GM19240 (cell line): ENCODE measurements around the gene GATAD2A.
"Not testable (repeated sequence)": the region's sequence is repeated elsewhere in the genome, so short reads cannot be mapped to it uniquely, and the experiment has no call there.

Experiments used
- DNase-seq: peaks from one replicate; pipeline ENCODE4 v3.0.0; 2011; ENCODE audit warnings: low spot score; ENCODE audit not compliant: insufficient read length

GATAD2A gene

DNA sequence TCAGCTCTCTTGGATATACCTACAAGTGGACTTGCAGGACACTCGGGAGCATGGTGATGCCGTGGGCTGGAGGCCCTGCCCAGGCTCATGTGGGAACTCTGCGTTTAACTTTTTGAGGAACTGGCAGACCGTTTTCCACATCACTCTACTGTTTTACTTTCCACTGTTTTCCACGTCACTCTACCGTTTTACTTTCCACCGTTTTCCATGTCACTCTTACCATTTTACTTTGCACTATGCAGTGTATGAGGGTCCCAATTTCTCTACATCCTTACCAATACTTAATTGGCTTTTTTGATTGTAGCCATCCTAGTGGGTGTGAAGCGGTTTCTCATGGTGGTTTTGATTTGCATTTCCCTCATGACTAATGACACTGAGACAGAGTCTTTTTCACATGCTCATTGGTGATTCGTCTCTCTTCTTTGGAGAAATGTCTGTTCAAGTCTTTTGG is 40.5 kb downstream of the GATAD2A start:
- DNase-seq: no peak

DNA sequence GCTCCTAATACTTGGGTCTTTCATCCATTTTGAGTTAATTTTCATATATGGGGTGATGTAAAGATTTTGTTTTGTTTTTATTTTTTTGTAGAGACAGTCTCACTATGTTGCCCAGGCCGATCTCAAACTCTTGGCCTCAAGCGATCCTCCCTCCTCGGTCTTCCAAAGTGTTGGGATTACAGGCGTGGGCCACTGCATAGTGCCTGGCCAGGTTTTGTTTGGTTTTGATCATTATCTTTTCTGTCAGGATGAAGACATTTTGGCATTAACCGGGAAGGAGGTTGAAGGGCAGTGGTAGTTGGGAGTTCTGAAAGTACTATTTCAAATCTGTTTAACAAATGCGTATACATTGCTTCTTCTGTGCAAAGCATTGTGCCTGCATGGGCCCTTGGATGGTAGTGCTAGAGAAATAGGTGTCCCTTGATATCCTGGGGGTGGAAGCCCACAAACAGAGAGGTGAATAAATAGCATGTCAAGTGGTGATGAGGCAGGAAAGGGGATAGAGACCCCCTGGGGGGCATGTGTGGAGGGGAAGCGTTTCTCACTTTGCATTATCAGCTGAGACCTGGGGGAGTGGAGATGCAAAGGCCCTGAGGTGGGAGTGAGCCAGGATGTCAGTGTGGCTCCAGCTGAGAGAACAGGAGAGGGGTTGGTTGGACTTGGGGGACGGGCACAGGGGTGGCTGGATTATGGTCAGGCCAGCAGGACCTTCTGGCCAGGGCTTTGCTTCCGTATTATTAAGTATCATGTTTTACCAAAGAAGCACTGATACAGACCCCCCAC is 41.4 kb downstream of the GATAD2A start:
- DNase-seq: no peak

- DNase-seq: no peak
These were observed 42.2 kb downstream of the GATAD2A start for GRCh38 chr19:19447536-19448237.

- no peak for DNase-seq
These were observed 42.7 kb downstream of the GATAD2A start for GRCh38 chr19:19448238-19448544.

GRCh38 chr19:19451429-19452242 is 46.2 kb downstream of the GATAD2A start:
- no peak for DNase-seq

DNA sequence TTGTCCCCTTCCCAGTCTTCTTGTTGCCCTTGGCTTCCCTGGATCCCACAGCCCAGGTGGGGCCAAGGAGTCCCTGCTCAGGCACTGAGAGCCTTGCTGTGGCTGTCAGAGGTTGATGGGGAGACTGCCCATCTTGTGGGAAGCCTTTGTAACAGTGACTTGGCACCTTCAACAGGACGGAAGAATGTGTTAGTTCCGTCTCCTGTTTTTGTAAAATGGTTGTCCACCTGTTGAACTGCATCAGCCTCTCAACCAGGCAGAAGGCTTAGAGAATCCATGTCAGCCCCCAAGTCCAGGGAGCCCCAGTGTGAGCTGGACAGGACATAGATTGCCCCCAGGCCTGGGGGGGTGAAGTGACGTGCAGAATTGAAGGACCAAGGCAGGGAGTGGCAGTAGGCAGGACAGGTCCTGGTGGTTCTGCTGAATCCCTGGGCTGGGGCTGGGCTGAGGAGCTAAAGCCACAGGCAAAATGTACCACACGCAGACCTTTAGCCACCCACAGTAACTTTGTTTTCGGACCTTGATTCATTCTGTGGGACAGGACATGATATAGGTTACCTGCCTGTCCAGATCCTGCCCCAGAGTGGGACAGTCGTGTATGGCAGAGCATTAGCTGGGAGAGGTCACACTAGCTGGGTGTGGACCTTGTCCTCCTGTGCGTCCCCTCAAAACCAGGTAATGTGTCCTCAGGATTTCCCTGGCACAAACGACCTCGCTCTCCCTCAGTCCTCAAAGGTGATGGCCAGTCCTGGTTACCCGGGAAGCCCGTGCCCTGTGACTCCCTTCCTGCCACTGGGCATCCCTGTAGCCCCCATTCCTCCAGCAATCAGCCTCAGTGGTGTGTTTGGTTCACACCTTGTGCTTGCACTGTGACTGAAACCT is 47.0 kb downstream of the GATAD2A start:
- DNase-seq: no peak

DNA sequence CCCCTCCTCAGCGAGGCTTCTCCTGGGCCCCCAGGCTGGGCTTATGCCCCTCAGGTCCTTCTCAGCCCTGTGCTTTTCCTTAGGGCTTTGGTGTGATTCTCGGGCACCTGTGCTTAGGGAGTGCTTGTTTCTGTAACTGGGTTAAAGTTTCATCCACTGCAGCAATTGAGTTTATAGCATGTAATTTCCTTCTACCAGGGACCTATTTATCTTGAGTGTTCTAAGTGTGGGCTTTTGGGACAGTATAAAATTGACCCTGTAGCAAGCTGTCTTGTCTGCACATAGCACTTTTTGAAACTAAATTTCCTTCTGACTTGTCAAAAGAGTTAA is 47.6 kb downstream of the GATAD2A start:
- no peak for DNase-seq

DNA sequence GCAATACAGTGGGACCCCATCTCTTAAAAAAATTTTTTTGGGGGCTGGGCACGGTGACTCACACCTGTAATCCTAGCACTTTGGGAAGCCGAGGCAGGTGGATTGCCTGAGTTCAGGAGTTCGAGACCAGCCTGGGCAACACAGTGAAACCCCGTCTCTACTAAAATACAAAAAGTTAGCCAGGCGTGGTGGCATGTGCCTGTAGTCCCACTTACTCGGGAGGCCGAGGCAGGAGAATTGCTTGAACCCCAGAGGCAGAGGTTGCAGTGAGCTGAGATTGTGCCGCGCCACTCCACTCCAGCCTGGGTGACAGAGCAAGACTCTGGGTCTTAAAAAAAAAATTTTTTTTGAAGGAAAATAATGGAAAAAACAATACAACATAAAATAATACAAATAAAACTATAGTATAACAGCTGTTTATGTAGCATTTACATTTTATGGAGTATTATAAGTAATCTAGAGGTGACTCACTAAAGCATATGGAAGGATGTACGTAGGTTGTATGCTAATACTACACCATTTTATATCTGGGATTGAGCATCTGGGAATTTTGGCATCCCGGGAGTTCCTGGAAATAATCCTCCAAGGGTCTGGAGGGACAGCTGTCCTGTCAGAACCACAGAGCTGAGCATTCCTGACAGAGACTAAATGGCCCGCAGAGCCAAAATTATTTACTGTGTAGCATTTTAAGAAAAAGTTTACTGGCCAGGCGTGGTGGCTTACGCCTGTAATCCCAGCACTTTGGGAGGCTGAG is 49.9 kb downstream of the GATAD2A start:
- not testable (repeated sequence) for DNase-seq

DNA sequence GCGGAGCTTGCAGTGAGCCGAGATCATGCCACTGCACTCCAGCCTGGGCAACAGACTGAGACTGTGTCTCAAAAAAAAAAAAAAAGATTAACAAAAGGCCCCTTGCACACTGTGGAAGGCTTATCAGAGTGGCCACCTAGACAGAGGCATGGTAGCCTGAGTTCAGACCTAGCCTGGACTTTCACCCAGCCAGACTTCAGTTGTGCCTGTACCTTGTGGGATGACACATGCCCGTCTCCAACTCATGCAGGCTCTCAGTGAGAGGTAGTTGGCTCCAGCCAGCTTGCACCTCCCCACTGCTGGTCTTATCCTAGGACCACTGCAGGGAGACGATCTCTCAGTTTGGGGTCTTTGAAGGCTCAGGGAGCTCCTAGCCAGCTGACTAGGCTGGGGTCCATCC is 52.2 kb downstream of the GATAD2A start:
- DNase-seq: no peak

DNA sequence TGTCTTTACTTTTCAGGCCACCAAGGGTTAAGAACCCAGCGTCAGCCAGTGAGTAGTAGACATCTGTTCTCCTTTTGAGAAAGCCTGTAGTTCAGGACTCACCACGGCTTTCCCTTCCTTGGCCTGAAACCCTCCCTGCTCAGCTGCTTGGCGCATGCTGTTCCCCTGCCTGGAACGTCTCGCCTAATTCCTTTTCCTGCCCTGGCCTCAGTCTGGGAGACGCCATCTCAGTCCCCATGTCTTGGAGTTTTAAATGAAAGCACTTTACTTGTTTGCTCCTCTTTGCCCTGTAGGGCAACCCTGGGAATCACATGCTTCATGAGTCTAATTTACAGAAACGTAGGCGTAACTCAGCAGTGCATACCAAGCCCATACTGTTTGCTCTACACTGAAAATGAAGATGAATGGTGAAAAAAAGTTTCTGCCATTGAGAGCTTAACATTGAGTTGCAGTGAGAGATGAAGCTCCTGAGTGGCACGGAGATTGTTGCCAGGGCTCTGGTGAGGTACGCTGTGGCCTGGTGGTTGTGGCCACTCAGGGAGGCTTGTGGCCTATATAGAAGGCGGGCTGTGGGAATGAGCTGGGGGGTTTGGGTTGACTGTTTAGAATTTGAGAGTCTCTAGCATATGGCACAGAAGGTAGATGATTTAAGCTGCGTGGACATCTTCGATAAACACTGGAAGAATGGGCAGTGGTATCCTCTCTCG is 52.8 kb downstream of the GATAD2A start:
- DNase-seq: no peak

DNA sequence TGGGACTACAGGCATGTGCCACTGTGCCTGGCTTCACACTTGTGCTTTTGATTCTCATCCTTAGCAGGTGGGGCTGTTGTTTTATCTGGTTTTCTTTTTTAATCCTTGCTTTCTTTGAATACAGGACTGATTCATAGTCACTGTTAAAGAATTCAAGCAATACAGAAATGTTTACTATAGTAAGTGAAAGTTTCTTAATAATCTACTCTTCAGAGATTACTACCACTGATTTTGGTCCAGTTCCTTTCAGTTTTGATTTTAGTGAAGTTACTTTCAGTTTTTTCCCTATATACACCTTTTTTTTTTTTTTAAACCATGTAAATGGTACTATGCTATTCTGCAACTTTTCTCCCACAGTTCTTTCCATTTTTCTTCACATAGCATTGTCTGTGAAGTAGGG is 53.6 kb downstream of the GATAD2A start:
- DNase-seq: no peak

DNA sequence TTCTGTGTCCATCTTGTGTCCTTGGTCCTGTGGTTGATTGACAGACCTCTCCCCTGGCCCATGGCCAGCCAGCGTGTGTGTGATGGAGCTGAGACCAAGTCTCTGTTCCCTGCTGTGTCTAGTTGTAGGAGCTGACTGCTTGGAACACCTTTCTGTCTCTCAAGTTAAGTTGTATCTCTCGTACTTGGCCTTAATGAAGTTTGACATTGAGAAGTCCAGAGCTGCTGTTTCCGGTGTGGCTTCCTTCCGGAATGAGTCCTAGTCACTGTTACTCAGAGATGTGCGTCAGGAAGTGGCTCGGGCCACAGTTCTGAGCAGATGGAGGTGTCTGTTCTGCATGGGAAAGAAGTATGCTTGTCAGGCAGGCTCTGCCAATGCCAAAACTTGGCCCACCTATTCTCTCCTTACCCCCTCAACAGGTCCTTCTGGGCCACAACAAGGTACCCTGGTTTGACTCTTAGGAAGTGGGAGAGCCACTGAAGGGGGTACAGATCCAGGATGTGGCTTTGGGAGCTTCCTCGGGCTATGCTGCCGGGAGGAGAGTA is 54.3 kb downstream of the GATAD2A start:
- no peak for DNase-seq

- no peak for DNase-seq
These were observed 54.8 kb downstream of the GATAD2A start for GRCh38 chr19:19460258-19460731.

GRCh38 chr19:19460761-19461265 is 55.3 kb downstream of the GATAD2A start:
- DNase-seq: no peak

DNA sequence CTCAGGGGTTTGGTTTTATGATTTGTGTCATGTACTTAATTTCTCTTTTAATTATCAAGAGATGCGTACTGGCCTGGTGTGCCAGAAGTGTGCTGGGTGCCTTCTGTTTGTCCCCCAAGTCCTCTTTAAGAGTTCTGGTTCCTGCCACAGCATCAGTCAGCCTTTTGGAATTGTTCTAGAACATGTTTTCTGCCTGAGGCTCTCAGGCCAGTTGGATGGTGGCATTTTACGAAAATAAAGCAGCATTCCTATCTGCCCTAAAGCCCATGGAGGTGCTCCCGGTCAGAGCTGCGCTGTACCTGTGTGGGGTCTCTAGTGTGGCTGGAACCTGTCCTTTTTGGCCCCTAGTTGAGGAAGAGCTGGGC is 55.8 kb downstream of the GATAD2A start:
- DNase-seq: no peak

DNA sequence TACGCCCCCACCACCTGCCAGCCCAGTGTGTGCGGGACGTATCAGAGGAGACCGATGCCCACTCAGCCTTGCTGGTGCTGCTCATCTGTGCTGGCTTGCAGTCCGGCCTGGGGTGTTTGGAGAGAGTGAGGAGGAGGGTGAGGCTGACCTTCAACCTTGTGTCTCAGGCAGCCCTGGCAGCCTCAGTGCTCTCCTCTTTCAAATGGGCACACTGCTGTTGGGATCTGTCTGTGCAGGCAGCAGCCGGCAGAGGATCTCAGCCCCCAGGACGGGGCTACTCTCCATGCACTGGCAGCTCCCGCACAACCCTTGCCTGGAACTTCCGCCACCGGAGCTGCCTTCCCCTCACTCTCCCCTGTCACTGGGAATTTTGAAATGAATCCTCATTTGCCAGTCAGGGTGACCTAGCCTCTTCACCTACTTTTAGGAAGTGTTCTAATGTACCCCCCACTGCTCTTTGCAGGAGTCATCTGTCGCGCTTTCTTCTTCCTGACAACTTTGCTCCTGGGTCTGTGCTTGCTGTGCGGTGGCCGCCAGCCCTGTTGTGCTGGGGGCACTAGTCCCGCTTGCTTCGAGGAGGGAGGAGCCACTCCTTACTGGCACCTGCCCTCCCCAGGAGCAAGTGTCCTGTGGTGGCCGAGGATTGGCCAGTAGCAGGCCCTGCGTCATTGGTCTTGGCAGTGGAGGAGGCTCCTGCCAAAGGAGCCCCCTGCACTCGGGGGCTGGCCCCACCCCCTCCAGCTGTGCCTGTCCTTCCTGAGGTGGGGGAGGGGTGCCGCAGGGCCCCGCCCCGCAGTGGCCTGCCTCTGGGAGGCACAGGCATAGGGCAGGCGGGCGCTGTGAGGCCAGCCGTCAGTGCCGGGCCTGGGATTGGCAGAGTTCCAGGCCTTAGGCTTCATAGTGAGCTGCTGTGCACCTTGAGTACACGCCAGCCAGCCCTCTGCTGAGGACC is 56.5 kb downstream of the GATAD2A start:
- no peak for DNase-seq

DNA sequence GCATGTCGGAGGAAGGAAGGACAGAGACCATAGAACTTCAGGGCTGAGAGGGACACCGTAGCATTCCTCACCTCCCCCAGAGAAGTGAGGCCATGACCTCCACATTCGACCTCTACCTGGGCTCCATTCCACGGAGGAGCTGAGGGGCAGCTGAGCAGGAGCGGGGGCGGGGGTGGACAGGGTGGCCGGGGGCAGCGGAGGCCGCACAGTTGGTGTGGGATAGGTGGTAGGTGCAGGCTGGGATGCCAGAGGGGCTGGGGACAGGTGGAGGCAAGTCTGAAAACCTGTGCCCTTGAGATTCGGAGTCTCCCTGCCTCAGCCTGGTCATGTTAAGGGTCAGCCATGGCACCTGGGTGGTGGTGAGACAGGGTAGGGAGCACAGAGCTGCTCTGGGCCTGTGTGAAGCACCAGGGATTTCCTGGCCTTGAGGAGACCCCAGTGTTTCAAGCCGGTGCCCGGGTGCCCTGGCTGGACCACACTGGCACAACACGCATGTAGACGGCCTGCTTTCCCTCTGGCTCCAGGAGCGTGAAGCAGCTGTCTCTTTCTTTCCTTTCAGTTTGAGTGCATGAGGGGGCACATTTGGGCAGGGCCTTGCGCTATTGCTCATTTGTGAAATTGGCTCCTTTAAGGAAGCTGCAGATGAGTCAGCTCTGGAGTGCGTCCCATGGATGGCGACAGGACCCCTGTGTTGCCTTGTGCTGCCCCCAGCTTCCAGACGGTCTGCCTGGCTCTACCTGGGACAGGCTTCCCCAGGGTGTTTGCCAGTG is 58.1 kb downstream of the GATAD2A start:
- no peak for DNase-seq
